Mesothelial cell of epicardium (in vitro differentiated cells): Measurements from ENCODE around the gene SOBP. TPM values are rescaled to one million over a fixed set of nuclear protein-coding genes. Genes with fewer than 3 reads are reported as not detected.

Experiments
- DNase-seq, 2 experiments: peaks; one replicate each; pipeline ENCODE4 v3.0.0; 2021; ENCODE audit warnings: low spot score in 2 of 2; ENCODE audit not compliant: unreplicated experiment in 2 of 2
- H3K27ac Mint-ChIP-seq: 2 replicates; pipeline ENCODE4 v1.8.0; 2021; ENCODE audit warnings: mixed read lengths
- H3K27me3 Mint-ChIP-seq: 2 replicates; pipeline ENCODE4 v1.8.0; 2021; ENCODE audit warnings: low read depth, mixed read lengths
- H3K36me3 Mint-ChIP-seq: 2 replicates; pipeline ENCODE4 v1.8.0; 2021; ENCODE audit warnings: mixed read lengths
- H3K4me1 Mint-ChIP-seq: 2 replicates; pipeline ENCODE4 v1.8.0; 2021; ENCODE audit warnings: mixed read lengths
- H3K4me3 Mint-ChIP-seq: 2 replicates; pipeline ENCODE4 v1.8.0; 2021; ENCODE audit warnings: mild to moderate bottlenecking, moderate library complexity, mixed read lengths
- H3K9me3 Mint-ChIP-seq: 2 replicates; pipeline ENCODE4 v1.8.0; 2021; ENCODE audit warnings: mixed read lengths
- CTCF ChIP-seq: fragments of 200-600 bp; sonication (generic); IDR thresholded peaks from one replicate; pipeline ENCODE4 v1.5.0; 2021; ENCODE audit warnings: antibody characterized with exemption; ENCODE audit not compliant: unreplicated experiment
- total RNA-seq: library from RNA; stranded (reverse); gene quantifications from 3 replicates; pipeline ENCODE4 v1.2.1, GENCODE V29; 2021

SOBP gene
- total RNA-seq, 1 donor from 2014 or later, result 7.6 TPM

- Mint-ChIP-seq H3K27me3 (no peaks in the 10 kb centered on the region), H3K4me1 (peaks cover 34% of the 10 kb centered on the region), H3K36me3 (no peaks in the 10 kb centered on the region), H3K9me3 (no peaks in the 10 kb centered on the region), H3K4me3 (no peak overlapping the region), H3K27ac (peak overlapping the region; percentile 13)
- TF ChIP-seq CTCF, result no peak
- no peak for DNase-seq
Observed at GRCh38 chr6:107658920-107659865, 169.3 kb downstream of the SOBP start.

GRCh38 chr6:107660839-107661238 lies 170.9 kb downstream of the SOBP start:
- DNase-seq, result no peak
- no peak overlapping the region for H3K27ac Mint-ChIP-seq
- no peaks in the 10 kb centered on the region for H3K27me3 Mint-ChIP-seq
- H3K4me1 Mint-ChIP-seq, result peaks cover 32% of the 10 kb centered on the region
- no peak overlapping the region for H3K4me3 Mint-ChIP-seq
- no peaks in the 10 kb centered on the region for H3K9me3 Mint-ChIP-seq
- no peak for TF ChIP-seq CTCF
- no peaks in the 10 kb centered on the region for H3K36me3 Mint-ChIP-seq

GRCh38 chr6:107661291-107661690 lies 171.4 kb downstream of the SOBP start:
- Mint-ChIP-seq H3K9me3 (no peaks in the 10 kb centered on the region), H3K4me3 (no peak overlapping the region), H3K27ac (no peak overlapping the region), H3K36me3 (no peaks in the 10 kb centered on the region), H3K27me3 (no peaks in the 10 kb centered on the region), H3K4me1 (peaks cover 33% of the 10 kb centered on the region)
- no peak for TF ChIP-seq CTCF
- no peak for DNase-seq

GRCh38 chr6:107662333-107662732 lies 172.4 kb downstream of the SOBP start:
- Mint-ChIP-seq H3K27me3 (no peaks in the 10 kb centered on the region), H3K36me3 (no peaks in the 10 kb centered on the region), H3K9me3 (no peaks in the 10 kb centered on the region), H3K27ac (no peak overlapping the region), H3K4me3 (no peak overlapping the region), H3K4me1 (peaks cover 37% of the 10 kb centered on the region)
- DNase-seq, result no peak
- no peak for TF ChIP-seq CTCF

GRCh38 chr6:107663308-107663707 lies 173.4 kb downstream of the SOBP start:
- Mint-ChIP-seq H3K9me3 (no peaks in the 10 kb centered on the region), H3K4me3 (no peak overlapping the region), H3K36me3 (no peaks in the 10 kb centered on the region), H3K27ac (no peak overlapping the region), H3K27me3 (no peaks in the 10 kb centered on the region), H3K4me1 (peaks cover 39% of the 10 kb centered on the region)
- no peak for TF ChIP-seq CTCF
- no peak for DNase-seq
